Sigmoid colon (tissue), 7 donors: ENCODE data around the gene JAG1. TPM values are rescaled to one million over a fixed set of nuclear protein-coding genes. Genes with fewer than 3 reads are reported as not detected.

ENCODE experiments used
- DNase-seq: peaks from one replicate; pipeline ENCODE4 v3.0.0-alpha.2; 2019
- H3K27ac ChIP-seq, 4 donors: fragments of 200-600 bp; sonication (generic); one replicate each; pipeline ENCODE4 v1.5.1; 2016 to 2019; ENCODE audit warnings: mild to moderate bottlenecking in 1 of 4
- H3K27me3 ChIP-seq, 3 donors: fragments of 200-600 bp; sonication (generic); one replicate each; pipeline ENCODE4 v1.5.1; 2019; ENCODE audit warnings: mild to moderate bottlenecking in 1 of 3
- H3K36me3 ChIP-seq, 4 donors: fragments of 200-600 bp; sonication (generic); one replicate each; pipeline ENCODE4 v1.5.1; 2016 to 2019
- H3K4me1 ChIP-seq, 4 donors: fragments of 200-600 bp; sonication (generic); one replicate each; pipeline ENCODE4 v1.5.1; 2017 to 2019
- H3K4me3 ChIP-seq, 4 donors: fragments of 200-600 bp; sonication (generic); one replicate each; pipeline ENCODE4 v1.5.1; 2017 to 2019; ENCODE audit warnings: mild to moderate bottlenecking in 2 of 4, moderate library complexity in 1 of 4
- H3K9me3 ChIP-seq, 4 donors: fragments of 200-600 bp in 3 of 4; sonication (generic) in 3 of 4; one replicate each; pipeline versions ENCODE4 v1.5.1 to v1.6.1; 2013 to 2019
- EP300 ChIP-seq, 4 donors: sonication (generic); formaldehyde crosslinking; IDR thresholded peaks; one replicate each; pipeline ENCODE4 v1.6.1; 2017; ENCODE audit warnings: antibody characterized with exemption in 4 of 4
- POLR2A ChIP-seq, 2 donors: fragments of 450-650 bp; IDR thresholded peaks; one replicate each; pipeline ENCODE4 v1.6.1; 2016; ENCODE audit warnings: antibody characterized with exemption in 2 of 2, mild to moderate bottlenecking in 2 of 2, moderate library complexity in 2 of 2
- POLR2AphosphoS5 ChIP-seq, 4 donors: sonication (generic); formaldehyde crosslinking; IDR thresholded peaks; one replicate each; pipeline ENCODE4 v1.6.1; 2017; ENCODE audit warnings: antibody characterized with exemption in 4 of 4
- WGBS, 2 donors: extraction: QIAGEN DNeasy Blood & Tissue Kit; methylation state at CpG; one replicate each; pipeline ENCODE4 v1.1.7; 2013; 5-methylcytosine and 5-hydroxymethylcytosine counted together
- intact Hi-C: fragments of 100-400 bp; cut with DNase I; formaldehyde crosslinking; loops from one replicate; pipeline ENCODE4 v1.15.1; 2023
- polyA plus RNA-seq, 3 donors: library from polyadenylated mRNA; stranded (reverse); fragments of 200-250 nt; gene quantifications; one replicate each; pipeline ENCODE4 v1.2.3, GENCODE V29; 2013
- total RNA-seq, 4 donors: library from RNA; depleted of rRNA; stranded (reverse); fragments of >200 nt; gene quantifications; one replicate each; pipeline ENCODE4 v1.1.0, GENCODE V29; 2016
- TF ChIP-seq, protein P1 (sequence below), 4 experiments: fragments of 450-650 bp in 3 of 4; fragments of 200-600 bp in 1 of 4; IDR thresholded peaks; one replicate each; pipeline ENCODE4 v1.5.1; 2016 to 2019; ENCODE audit warnings: antibody characterized with exemption in 4 of 4, mild to moderate bottlenecking in 3 of 4, moderate library complexity in 2 of 4
- donor health status: healthy with polysubstance abuse.
- donor health status: Bipolar disorder and iron deficiency.
- donor health status: healthy.

JAG1 gene
- total and polyA plus RNA-seq, 7 donors = 3.9 to 76.4 (median 32.4) TPM

DNA sequence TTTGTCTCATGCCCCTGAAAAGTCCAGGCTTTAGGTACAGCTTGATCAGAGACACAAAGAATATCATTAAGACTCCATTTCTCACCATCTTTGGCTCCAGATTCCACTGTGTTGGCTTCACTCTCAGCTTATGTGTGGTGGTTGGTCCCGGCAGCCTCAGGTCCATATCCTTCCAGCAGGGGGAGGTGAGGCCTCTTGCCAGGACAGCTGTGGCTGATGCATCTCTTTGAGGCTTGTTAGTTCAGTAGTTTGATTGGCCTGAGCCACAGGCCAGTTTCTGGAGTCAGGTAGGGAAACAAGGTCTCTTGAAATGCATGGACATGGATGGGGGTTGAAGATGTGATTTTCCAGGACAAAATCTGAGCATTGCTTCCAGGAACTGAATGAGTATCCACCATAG, 62.4 kb downstream of the JAG1 start:
- intact Hi-C loops = loop anchor here (5.0 kb wide), 1 partner anchor 61 kb away; the partner anchor contains the start of gene JAG1
- peak; percentile 85 for DNase-seq
- Histone ChIP-seq H3K9me3 (no peaks in the 10 kb centered on the region), H3K27me3 (no peaks in the 10 kb centered on the region), H3K4me3 (no peak overlapping the region), H3K4me1 (no peaks in the 10 kb centered on the region), H3K27ac (no peak overlapping the region), H3K36me3 (no peaks in the 10 kb centered on the region)
- 71 to 72% methylated on average over 1 of the region's 1 CpG for WGBS, 2 donors
- TF ChIP-seq, protein P1, sequence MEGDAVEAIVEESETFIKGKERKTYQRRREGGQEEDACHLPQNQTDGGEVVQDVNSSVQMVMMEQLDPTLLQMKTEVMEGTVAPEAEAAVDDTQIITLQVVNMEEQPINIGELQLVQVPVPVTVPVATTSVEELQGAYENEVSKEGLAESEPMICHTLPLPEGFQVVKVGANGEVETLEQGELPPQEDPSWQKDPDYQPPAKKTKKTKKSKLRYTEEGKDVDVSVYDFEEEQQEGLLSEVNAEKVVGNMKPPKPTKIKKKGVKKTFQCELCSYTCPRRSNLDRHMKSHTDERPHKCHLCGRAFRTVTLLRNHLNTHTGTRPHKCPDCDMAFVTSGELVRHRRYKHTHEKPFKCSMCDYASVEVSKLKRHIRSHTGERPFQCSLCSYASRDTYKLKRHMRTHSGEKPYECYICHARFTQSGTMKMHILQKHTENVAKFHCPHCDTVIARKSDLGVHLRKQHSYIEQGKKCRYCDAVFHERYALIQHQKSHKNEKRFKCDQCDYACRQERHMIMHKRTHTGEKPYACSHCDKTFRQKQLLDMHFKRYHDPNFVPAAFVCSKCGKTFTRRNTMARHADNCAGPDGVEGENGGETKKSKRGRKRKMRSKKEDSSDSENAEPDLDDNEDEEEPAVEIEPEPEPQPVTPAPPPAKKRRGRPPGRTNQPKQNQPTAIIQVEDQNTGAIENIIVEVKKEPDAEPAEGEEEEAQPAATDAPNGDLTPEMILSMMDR (IDR thresholded peaks at IDR 0.05) = peak; percentile 34 to 50 (median 38)
- TF ChIP-seq EP300 (IDR thresholded peaks at IDR 0.05) = no peak

DNA sequence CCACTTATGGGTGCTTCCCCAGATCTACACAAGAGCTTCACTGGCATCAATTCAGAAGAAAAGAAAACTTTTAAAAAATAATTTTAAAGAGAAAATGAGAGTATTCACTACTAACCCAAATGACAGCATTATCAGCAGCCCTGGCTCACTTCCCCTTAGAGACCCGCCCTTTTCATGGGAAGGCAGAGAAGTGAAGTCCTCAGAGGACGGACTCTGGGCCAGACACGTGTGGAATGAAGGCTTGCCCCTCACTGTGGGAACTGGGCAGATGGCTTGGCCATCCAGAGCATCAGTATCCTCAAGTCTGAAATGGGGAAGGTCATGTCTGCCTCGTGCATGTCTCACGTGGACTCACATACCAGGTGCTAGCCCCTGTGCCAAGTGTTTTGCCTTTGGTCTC, 63.5 kb downstream of the JAG1 start:
- Histone ChIP-seq H3K36me3 (no peaks in the 10 kb centered on the region), H3K9me3 (no peaks in the 10 kb centered on the region), H3K4me1 (peaks cover 0 to 7% (median 0%) of the 10 kb centered on the region in 4 donors), H3K4me3 (no peak overlapping the region), H3K27ac (peak overlapping the region in 3 of 4 donors; percentile 3 to 70 (median 61)), H3K27me3 (no peaks in the 10 kb centered on the region)
- WGBS, 2 donors = 77 to 81% methylated on average over 5 of the region's 5 CpGs
- intact Hi-C loops = loop anchor here (5.0 kb wide), 1 partner anchor 62 kb away; the partner anchor contains the start of gene JAG1
- no peak for DNase-seq
- TF ChIP-seq, protein P1 (IDR thresholded peaks at IDR 0.05) = no peak
- TF ChIP-seq POLR2A (IDR thresholded peaks at IDR 0.05) = no peak
- no peak for TF ChIP-seq POLR2AphosphoS5 (IDR thresholded peaks at IDR 0.05)
- no peak for TF ChIP-seq EP300 (IDR thresholded peaks at IDR 0.05)

DNA sequence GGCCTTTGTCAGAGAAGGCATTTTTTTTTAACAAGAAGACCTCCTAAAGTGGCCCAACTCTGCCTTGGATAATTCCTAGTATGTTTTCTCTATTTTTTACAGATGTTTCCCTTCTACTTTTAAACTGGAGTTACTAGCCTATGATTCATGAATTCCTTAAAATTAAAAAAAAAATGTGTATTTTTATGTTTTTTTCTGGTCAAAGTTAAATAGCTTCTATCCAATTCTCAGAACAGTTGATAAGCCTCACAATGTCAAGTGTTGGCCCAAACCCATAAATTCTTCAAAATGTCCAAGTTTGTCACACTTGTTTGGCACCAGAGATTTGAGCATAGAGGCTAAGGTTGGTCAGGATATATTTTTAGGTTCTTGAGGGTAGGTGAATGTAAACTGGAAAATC, 64.0 kb downstream of the JAG1 start:
- TF ChIP-seq EP300 (IDR thresholded peaks at IDR 0.05) = no peak
- no peak for TF ChIP-seq POLR2AphosphoS5 (IDR thresholded peaks at IDR 0.05)
- no peak for TF ChIP-seq POLR2A (IDR thresholded peaks at IDR 0.05)
- TF ChIP-seq, protein P1 (IDR thresholded peaks at IDR 0.05) = no peak
- no peaks in the 10 kb centered on the region for H3K27me3 ChIP-seq
- no peaks in the 10 kb centered on the region for H3K9me3 ChIP-seq
- H3K36me3 ChIP-seq = no peaks in the 10 kb centered on the region
- no peak overlapping the region for H3K4me3 ChIP-seq
- intact Hi-C loops = loop anchor here (5.0 kb wide), 1 partner anchor 63 kb away; the partner anchor contains the start of gene JAG1
- no peak for DNase-seq
- peak overlapping the region; percentile 37 to 70 (median 62) for H3K27ac ChIP-seq
- peaks cover 0 to 12% (median under 1%) of the 10 kb centered on the region in 4 donors for H3K4me1 ChIP-seq

DNA sequence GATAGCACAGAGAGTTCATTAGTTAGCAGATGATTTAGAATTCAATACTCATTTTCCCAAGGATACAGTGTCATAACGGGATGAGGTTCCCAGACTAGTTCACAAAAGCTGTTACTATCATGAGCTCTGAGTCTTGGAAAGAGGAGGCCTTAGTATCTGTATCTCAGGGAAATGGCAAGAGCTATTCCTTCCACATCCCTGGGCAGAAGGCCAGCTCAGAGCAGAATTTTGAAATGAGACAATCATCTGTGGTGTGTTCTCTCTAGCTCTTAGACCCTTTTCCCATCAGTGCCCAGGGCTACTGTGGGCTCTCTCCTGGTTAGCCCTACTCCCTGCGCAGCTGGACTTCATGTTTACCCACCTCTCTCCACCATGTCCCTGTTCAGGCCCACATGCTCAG, 64.5 kb downstream of the JAG1 start:
- 90 to 92% methylated on average over 2 of the region's 2 CpGs for WGBS, 2 donors
- peak; percentile 90 for DNase-seq
- no peaks in the 10 kb centered on the region for H3K9me3 ChIP-seq
- no peak overlapping the region for H3K4me3 ChIP-seq
- no peaks in the 10 kb centered on the region for H3K36me3 ChIP-seq
- H3K27ac ChIP-seq = peak overlapping the region; percentile 41 to 70 (median 62)
- TF ChIP-seq POLR2AphosphoS5 (IDR thresholded peaks at IDR 0.05) (no peak), POLR2A (IDR thresholded peaks at IDR 0.05) (no peak), EP300 (IDR thresholded peaks at IDR 0.05) (no peak)
- TF ChIP-seq, protein P1 (IDR thresholded peaks at IDR 0.05) = no peak
- intact Hi-C loops = no loop called here
- no peaks in the 10 kb centered on the region for H3K27me3 ChIP-seq
- H3K4me1 ChIP-seq = peaks cover 0 to 16% (median 5%) of the 10 kb centered on the region in 4 donors
